ENCODE measurements around the gene ZC2HC1C.
"Not testable (repeated sequence)": the region's sequence is repeated elsewhere in the genome, so short reads cannot be mapped to it uniquely, and the experiment has no call there.

ZC2HC1C gene

GRCh38 chr14:75054421-75054820 lies 15.0 kb upstream of the ZC2HC1C start:
- DNase-seq (ENCODE audit: low read depth, low spot score): no peak

- DNase-seq (ENCODE audit: low read depth, low spot score): no peak
Observed at GRCh38 chr14:75059642-75060041, 9.8 kb upstream of the ZC2HC1C start.

- DNase-seq (ENCODE audit: low read depth, low spot score): no peak
Observed at GRCh38 chr14:75060420-75060819, 9.0 kb upstream of the ZC2HC1C start.

- DNase-seq (ENCODE audit: low read depth, low spot score): no peak
Observed at GRCh38 chr14:75063013-75063412, 6.4 kb upstream of the ZC2HC1C start.

- DNase-seq (ENCODE audit: low read depth, low spot score): peak; percentile 86
Observed at GRCh38 chr14:75063491-75064204, 5.8 kb upstream of the ZC2HC1C start, which contains the start of gene ACYP1. ACYP1 (minus strand) TSS chr14:75064024; CDS start chr14:75063553, 471 bp downstream.

- no peak for DNase-seq (ENCODE audit: low read depth, low spot score)
Observed at GRCh38 chr14:75064205-75064567, 5.3 kb upstream of the ZC2HC1C start.

- no peak for DNase-seq (ENCODE audit: low read depth, low spot score)
Observed at GRCh38 chr14:75066691-75067090, 2.8 kb upstream of the ZC2HC1C start.

GRCh38 chr14:75067212-75067611 lies 2.2 kb upstream of the ZC2HC1C start:
- DNase-seq (ENCODE audit: low read depth, low spot score): no peak

GRCh38 chr14:75067765-75068164 lies 1.7 kb upstream of the ZC2HC1C start:
- not testable (repeated sequence) for DNase-seq (ENCODE audit: low read depth, low spot score)

GRCh38 chr14:75068294-75069120 lies 934 bp upstream of the ZC2HC1C start:
- DNase-seq (ENCODE audit: low read depth, low spot score): no peak

GRCh38 chr14:75069811-75070145 lies 337 bp downstream of the ZC2HC1C start:
- no peak for DNase-seq (ENCODE audit: low read depth, low spot score)

- DNase-seq (ENCODE audit: low read depth, low spot score): no peak
Observed at GRCh38 chr14:75070383-75070782, 942 bp downstream of the ZC2HC1C start.

GRCh38 chr14:75077794-75078193 lies 8.4 kb downstream of the ZC2HC1C start:
- DNase-seq (ENCODE audit: low read depth, low spot score): no peak

GRCh38 chr14:75079521-75079920 lies 10.1 kb downstream of the ZC2HC1C start:
- no peak for DNase-seq (ENCODE audit: low read depth, low spot score)

GRCh38 chr14:75081660-75082229 lies 12.3 kb downstream of the ZC2HC1C start:
- no peak for DNase-seq (ENCODE audit: low read depth, low spot score)

GRCh38 chr14:75083271-75083670 lies 13.8 kb downstream of the ZC2HC1C start:
- no peak for DNase-seq (ENCODE audit: low read depth, low spot score)

GRCh38 chr14:75084513-75084912 lies 15.1 kb downstream of the ZC2HC1C start:
- no peak for DNase-seq (ENCODE audit: low read depth, low spot score)

GRCh38 chr14:75088153-75088552 lies 18.7 kb downstream of the ZC2HC1C start:
- DNase-seq (ENCODE audit: low read depth, low spot score): no peak

- DNase-seq (ENCODE audit: low read depth, low spot score): no peak
Observed at GRCh38 chr14:75088566-75089373, 19.3 kb downstream of the ZC2HC1C start.

- no peak for DNase-seq (ENCODE audit: low read depth, low spot score)
Observed at GRCh38 chr14:75090353-75090752, 20.9 kb downstream of the ZC2HC1C start.

GRCh38 chr14:75091251-75091650 lies 21.8 kb downstream of the ZC2HC1C start:
- no peak for DNase-seq (ENCODE audit: low read depth, low spot score)

GRCh38 chr14:75092698-75093097 lies 23.3 kb downstream of the ZC2HC1C start:
- no peak for DNase-seq (ENCODE audit: low read depth, low spot score)
